HL-60 (cell line): ENCODE results near the gene IL17F.

ENCODE experiments used
- DNase-seq, 2 experiments: peaks; one replicate each; pipeline ENCODE4 v3.0.0-alpha.2; 2010 to 2020; ENCODE audit warnings: low read depth in 1 of 2, low spot score in 1 of 2
- H3K27ac ChIP-seq: fragments of 250-450 bp; sonication (Bioruptor Pico); replicated peaks from 2 replicates; pipeline ENCODE4 v1.5.1; 2020; ENCODE audit warnings: mild to moderate bottlenecking, moderate library complexity
- H3K27me3 ChIP-seq: fragments of 250-450 bp; sonication (Bioruptor Pico); 2 replicates; pipeline ENCODE4 v1.5.1; 2021; ENCODE audit warnings: mild to moderate bottlenecking, moderate library complexity; ENCODE audit not compliant: insufficient read depth, poor library complexity, severe bottlenecking
- H3K4me3 ChIP-seq: replicated peaks from 2 replicates; pipeline ENCODE4 v1.5.1; 2011; ENCODE audit warnings: mild to moderate bottlenecking, control low read depth, low read length; ENCODE audit not compliant: insufficient read depth
- CTCF ChIP-seq: IDR thresholded peaks from one replicate; pipeline ENCODE4 v1.5.1; 2011; ENCODE audit warnings: low read length, control low read depth, inconsistent platforms; ENCODE audit not compliant: insufficient read depth
- GABPA ChIP-seq: IDR thresholded peaks from 2 replicates; pipeline ENCODE4 v1.6.1; 2012; ENCODE audit warnings: low read depth
- POLR2AphosphoS5 ChIP-seq: IDR thresholded peaks from 2 replicates; pipeline ENCODE4 v1.6.1; 2012; ENCODE audit warnings: low read depth
- REST ChIP-seq: IDR thresholded peaks from 2 replicates; pipeline ENCODE4 v1.6.1; 2012; ENCODE audit warnings: low read depth; ENCODE audit not compliant: insufficient replicate concordance
- SPI1 ChIP-seq: IDR thresholded peaks from 2 replicates; pipeline ENCODE4 v1.6.1; 2012; ENCODE audit warnings: low read depth, mild to moderate bottlenecking, borderline replicate concordance

IL17F gene

GRCh38 chr6:52251113-52251512, 6.8 kb upstream of the IL17F start:
- Histone ChIP-seq H3K27me3 (peaks cover 5% of the 10 kb centered on the region), H3K27ac (no peak overlapping the region), H3K4me3 (no peak overlapping the region)
- TF ChIP-seq GABPA (no peak), REST (no peak), CTCF (no peak), POLR2AphosphoS5 (no peak), SPI1 (no peak)
- DNase-seq = no peak

- peaks cover 4% of the 10 kb centered on the region for H3K27me3 ChIP-seq
- DNase-seq = no peak
- no peak overlapping the region for H3K4me3 ChIP-seq
- H3K27ac ChIP-seq = no peak overlapping the region
- TF ChIP-seq SPI1 (no peak), POLR2AphosphoS5 (no peak), REST (no peak), GABPA (no peak), CTCF (no peak)
Measured at GRCh38 chr6:52249078-52249477, 4.8 kb upstream of the IL17F start.

- DNase-seq = no peak
- Histone ChIP-seq H3K27me3 (peaks cover 6% of the 10 kb centered on the region), H3K27ac (no peak overlapping the region), H3K4me3 (no peak overlapping the region)
- TF ChIP-seq POLR2AphosphoS5 (no peak), CTCF (no peak), GABPA (no peak), SPI1 (no peak), REST (no peak)
Measured at GRCh38 chr6:52245425-52245824, 1.1 kb upstream of the IL17F start.
